GM23338 (cell line): Measurements from ENCODE around the gene RASGRF2. TPM values are rescaled to one million over a fixed set of nuclear protein-coding genes. Genes with fewer than 3 reads are reported as not detected.

Experiments
- ATAC-seq: fragments of 200-7000 bp; cut with Tn5 transposase; 3 replicates; pipeline ENCODE4 v1.9.1; 2020
- DNase-seq: peaks from one replicate; pipeline ENCODE4 v3.0.0-alpha.2; 2015; ENCODE audit warnings: low spot score
- H2AFZ ChIP-seq: fragments of 200-600 bp; sonication (generic); 2 replicates; pipeline ENCODE4 v1.8.0; 2016; ENCODE audit warnings: antibody characterized with exemption, mild to moderate bottlenecking, moderate library complexity
- H3F3A ChIP-seq: fragments of 200-600 bp; sonication (generic); replicated peaks from 2 replicates; pipeline ENCODE4 v1.8.0; 2017; ENCODE audit warnings: antibody characterized with exemption, mixed run types, low read depth
- H3K27ac ChIP-seq: fragments of 200-600 bp; sonication (generic); 2 replicates; pipeline ENCODE4 v1.6.1; 2016; ENCODE audit warnings: low read depth
- H3K27me3 ChIP-seq: fragments of 200-600 bp; sonication (generic); 2 replicates; pipeline ENCODE4 v1.8.0; 2016; ENCODE audit warnings: mild to moderate bottlenecking, mixed run types, moderate library complexity; ENCODE audit not compliant: insufficient read depth
- H3K36me3 ChIP-seq: fragments of 200-600 bp; sonication (generic); 2 replicates; pipeline ENCODE4 v1.8.0; 2016; ENCODE audit warnings: mild to moderate bottlenecking; ENCODE audit not compliant: insufficient read depth
- H3K4me1 ChIP-seq: fragments of 200-600 bp; sonication (generic); 2 replicates; pipeline ENCODE4 v1.8.0; 2016; ENCODE audit warnings: mild to moderate bottlenecking, moderate library complexity; ENCODE audit not compliant: insufficient read depth
- H3K4me2 ChIP-seq: fragments of 200-600 bp; sonication (generic); 2 replicates; pipeline ENCODE4 v1.7.1; 2017; ENCODE audit warnings: mixed run types
- H3K4me3 ChIP-seq: fragments of 200-600 bp; sonication (generic); 2 replicates; pipeline ENCODE4 v1.6.1; 2016; ENCODE audit warnings: mixed run types
- H3K79me2 ChIP-seq: fragments of 200-600 bp; sonication (generic); replicated peaks from 2 replicates; pipeline ENCODE4 v1.8.0; 2017; ENCODE audit warnings: mild to moderate bottlenecking; ENCODE audit not compliant: insufficient read depth
- H3K9me2 ChIP-seq: fragments of 200-600 bp; sonication (generic); 2 replicates; pipeline ENCODE4 v1.8.0; 2017; ENCODE audit not compliant: insufficient read depth
- H4K20me1 ChIP-seq: fragments of 200-600 bp; sonication (generic); replicated peaks from 2 replicates; pipeline ENCODE4 v1.8.0; 2017; ENCODE audit warnings: mild to moderate bottlenecking; ENCODE audit not compliant: insufficient read depth
- H3K27ac Mint-ChIP-seq: 2 replicates; pipeline ENCODE4 v1.8.0; 2020; ENCODE audit warnings: inconsistent platforms, mild to moderate bottlenecking, moderate library complexity, mixed read lengths
- H3K27me3 Mint-ChIP-seq: 3 replicates; pipeline ENCODE4 v1.8.0; 2022; ENCODE audit warnings: low read depth, mild to moderate bottlenecking, moderate library complexity, mixed read lengths, inconsistent platforms; ENCODE audit not compliant: insufficient read depth, poor library complexity
- H3K36me3 Mint-ChIP-seq: 3 replicates; pipeline ENCODE4 v1.8.0; 2021; ENCODE audit warnings: low read depth, mild to moderate bottlenecking, inconsistent platforms, moderate library complexity, mixed read lengths
- H3K4me1 Mint-ChIP-seq: 3 replicates; pipeline ENCODE4 v1.8.0; 2020; ENCODE audit warnings: mild to moderate bottlenecking, inconsistent platforms, mixed read lengths
- H3K4me3 Mint-ChIP-seq: 3 replicates; pipeline ENCODE4 v1.8.0; 2021; ENCODE audit warnings: moderate library complexity, mild to moderate bottlenecking, inconsistent platforms, mixed read lengths
- H3K9me3 Mint-ChIP-seq: 3 replicates; pipeline ENCODE4 v1.8.0; 2020; ENCODE audit warnings: moderate library complexity, mild to moderate bottlenecking, inconsistent platforms, mixed read lengths
- CREB1 ChIP-seq: fragments of 250-450 bp; sonication (Bioruptor Pico); IDR thresholded peaks from 2 replicates; pipeline ENCODE4 v1.5.0; 2020; ENCODE audit warnings: low read depth, mild to moderate bottlenecking, moderate library complexity
- CTCF ChIP-seq, 2 experiments: fragments of 200-600 bp in 1 of 2; sonication (generic) in 1 of 2; conservative IDR thresholded peaks; 2 replicates each; pipeline versions ENCODE4 v1.5.1 to v1.6.1; 2016 to 2017; ENCODE audit warnings: antibody characterized with exemption in 2 of 2, low read depth in 2 of 2, mild to moderate bottlenecking in 2 of 2, moderate library complexity in 1 of 2
- ETS1 ChIP-seq: IDR thresholded peaks from 2 replicates; pipeline ENCODE4 v1.6.1; 2016; ENCODE audit warnings: antibody characterized with exemption
- EZH2 ChIP-seq: fragments of 200-600 bp; sonication (generic); IDR thresholded peaks from one replicate; pipeline ENCODE4 v1.8.0; 2017; ENCODE audit warnings: antibody characterized with exemption, mild to moderate bottlenecking, low read depth; ENCODE audit not compliant: unreplicated experiment
- EZH2phosphoT487 ChIP-seq: fragments of 200-600 bp; sonication (generic); IDR thresholded peaks from one replicate; pipeline ENCODE4 v1.8.1; 2018; ENCODE audit warnings: antibody characterized with exemption; ENCODE audit not compliant: unreplicated experiment
- NANOG ChIP-seq: IDR thresholded peaks from 2 replicates; pipeline ENCODE4 v1.6.1; 2016; ENCODE audit warnings: antibody characterized with exemption, borderline replicate concordance
- POLR2AphosphoS5 ChIP-seq: IDR thresholded peaks from 2 replicates; pipeline ENCODE4 v1.6.1; 2016; ENCODE audit warnings: antibody characterized with exemption, low read depth
- REST ChIP-seq: IDR thresholded peaks from one replicate; pipeline ENCODE4 v1.6.1; 2018; ENCODE audit warnings: antibody characterized with exemption; ENCODE audit not compliant: unreplicated experiment
- STAT1 ChIP-seq: IDR thresholded peaks from one replicate; pipeline ENCODE4 v1.6.1; 2016; ENCODE audit warnings: antibody characterized with exemption; ENCODE audit not compliant: unreplicated experiment
- ZNF114 ChIP-seq: fragments of 250-450 bp; sonication (Bioruptor Pico); IDR thresholded peaks from 2 replicates; pipeline ENCODE4 v1.5.0; 2020; ENCODE audit warnings: mild to moderate bottlenecking, moderate library complexity
- ZNF331 ChIP-seq: fragments of 250-450 bp; sonication (Bioruptor Pico); IDR thresholded peaks from 2 replicates; pipeline ENCODE4 v1.5.0; 2020; ENCODE audit warnings: low read depth, mild to moderate bottlenecking, moderate library complexity
- ZNF462 ChIP-seq: fragments of 250-450 bp; sonication (Bioruptor Pico); IDR thresholded peaks from 2 replicates; pipeline ENCODE4 v1.5.0; 2020; ENCODE audit warnings: mild to moderate bottlenecking, moderate library complexity
- polyA plus RNA-seq: library from polyadenylated mRNA; unstranded; fragments of >200 nt; fragmentation: Nextera tagmentation; extraction: Ambion mirVana; gene quantifications from 2 replicates; pipeline ENCODE4 v1.2.1, GENCODE V29; 2016
- total RNA-seq: library from RNA; depleted of rRNA; stranded (reverse); fragments of >200 nt; shearing (Covaris generic); gene quantifications from 2 replicates; pipeline ENCODE4 v1.2.3, GENCODE V29; 2014

The RASGRF2 gene
- total and polyA plus RNA-seq, 2 experiments from 2014 or later = 5.0 to 19.2 TPM

- Histone ChIP-seq H3K36me3 (no peaks in the 10 kb centered on the region), H3K27ac (no peak overlapping the region), H3K27me3 (no peaks in the 10 kb centered on the region), H3K4me3 (no peak overlapping the region), H4K20me1 (peaks cover 4% of the 10 kb centered on the region; the same call in 1 of the 2 replicates), H3K4me1 (no peaks in the 10 kb centered on the region), H3K79me2 (no peaks in the 10 kb centered on the region), H3K4me2 (no peak overlapping the region), H3K9me2 (no peaks in the 10 kb centered on the region), H3F3A (no peaks in the 10 kb centered on the region), H2AFZ (no peak overlapping the region)
- peaks cover 2% of the 10 kb centered on the region for H3K27me3 Mint-ChIP-seq
- H3K9me3 Mint-ChIP-seq = no peaks in the 10 kb centered on the region
- H3K36me3 Mint-ChIP-seq = no peaks in the 10 kb centered on the region
- no peak overlapping the region for H3K4me3 Mint-ChIP-seq
- ATAC-seq (no peak), DNase-seq (no peak)
- H3K4me1 Mint-ChIP-seq = no peaks in the 10 kb centered on the region
- no peak overlapping the region for H3K27ac Mint-ChIP-seq
- TF ChIP-seq ZNF462 (CRISPR knock-in tag) (no peak), NANOG (no peak), EZH2phosphoT487 (no peak), ZNF114 (no peak), REST (no peak), POLR2AphosphoS5 (no peak), ETS1 (no peak), CREB1 (CRISPR knock-in tag) (no peak), STAT1 (no peak), EZH2 (no peak), ZNF331 (no peak), CTCF (conservative IDR thresholded peaks at IDR 0.05; ENCODE audit: low read depth in 2 of 2) (no peak)
These were observed 248.7 kb downstream of the RASGRF2 start for GRCh38 chr5:81208904-81209303.
